Non-pigmented ciliary epithelial cell (primary cell): ENCODE results near the gene PAPPA2.
"Not testable (repeated sequence)": the region's sequence is repeated elsewhere in the genome, so short reads cannot be mapped to it uniquely, and the experiment has no call there.

ENCODE experiments used
- DNase-seq: peaks from one replicate; pipeline ENCODE4 v3.0.0-alpha.2; 2010; ENCODE audit warnings: low read depth

Gene PAPPA2

GRCh38 chr1:176556288-176556687 lies 93.3 kb downstream of the PAPPA2 start:
- no peak for DNase-seq

GRCh38 chr1:176557543-176558258 lies 94.7 kb downstream of the PAPPA2 start:
- no peak for DNase-seq

- DNase-seq: no peak
These were observed 95.6 kb downstream of the PAPPA2 start for GRCh38 chr1:176558561-176558960.

- DNase-seq: no peak
These were observed 96.5 kb downstream of the PAPPA2 start for GRCh38 chr1:176559474-176559873.

- DNase-seq: peak; percentile 17
These were observed 96.9 kb downstream of the PAPPA2 start for GRCh38 chr1:176559878-176560277.

GRCh38 chr1:176560681-176561080 lies 97.7 kb downstream of the PAPPA2 start:
- DNase-seq: no peak

- not testable (repeated sequence) for DNase-seq
These were observed 98.8 kb downstream of the PAPPA2 start for GRCh38 chr1:176561761-176562160.

- DNase-seq: no peak
These were observed 103.3 kb downstream of the PAPPA2 start for GRCh38 chr1:176566004-176566975.

GRCh38 chr1:176567190-176567794 lies 104.3 kb downstream of the PAPPA2 start:
- DNase-seq: peak; percentile 8

GRCh38 chr1:176568185-176568584 lies 105.2 kb downstream of the PAPPA2 start:
- DNase-seq: no peak

- no peak for DNase-seq
These were observed 111.8 kb downstream of the PAPPA2 start for GRCh38 chr1:176574756-176575155.

- no peak for DNase-seq
These were observed 113.0 kb downstream of the PAPPA2 start for GRCh38 chr1:176575991-176576390.

GRCh38 chr1:176576670-176577069 lies 113.7 kb downstream of the PAPPA2 start:
- no peak for DNase-seq

GRCh38 chr1:176577646-176578197 lies 114.7 kb downstream of the PAPPA2 start:
- DNase-seq: no peak

- no peak for DNase-seq
These were observed 116.1 kb downstream of the PAPPA2 start for GRCh38 chr1:176579087-176579486.

- DNase-seq: no peak
These were observed 132.2 kb downstream of the PAPPA2 start for GRCh38 chr1:176595217-176595616.

- DNase-seq: no peak
These were observed 138.4 kb downstream of the PAPPA2 start for GRCh38 chr1:176601348-176601747.

- DNase-seq: no peak
These were observed 139.5 kb downstream of the PAPPA2 start for GRCh38 chr1:176602388-176603004.

- no peak for DNase-seq
These were observed 140.7 kb downstream of the PAPPA2 start for GRCh38 chr1:176603696-176604095.

- no peak for DNase-seq
These were observed 141.5 kb downstream of the PAPPA2 start for GRCh38 chr1:176604461-176604860.

- DNase-seq: no peak
These were observed 142.2 kb downstream of the PAPPA2 start for GRCh38 chr1:176605176-176605575.
